ENCODE results near the gene ZNF205.
A peak's percentile ranks its signal among the peaks of the same experiment; 100 is the strongest.

The ZNF205 gene

DNA sequence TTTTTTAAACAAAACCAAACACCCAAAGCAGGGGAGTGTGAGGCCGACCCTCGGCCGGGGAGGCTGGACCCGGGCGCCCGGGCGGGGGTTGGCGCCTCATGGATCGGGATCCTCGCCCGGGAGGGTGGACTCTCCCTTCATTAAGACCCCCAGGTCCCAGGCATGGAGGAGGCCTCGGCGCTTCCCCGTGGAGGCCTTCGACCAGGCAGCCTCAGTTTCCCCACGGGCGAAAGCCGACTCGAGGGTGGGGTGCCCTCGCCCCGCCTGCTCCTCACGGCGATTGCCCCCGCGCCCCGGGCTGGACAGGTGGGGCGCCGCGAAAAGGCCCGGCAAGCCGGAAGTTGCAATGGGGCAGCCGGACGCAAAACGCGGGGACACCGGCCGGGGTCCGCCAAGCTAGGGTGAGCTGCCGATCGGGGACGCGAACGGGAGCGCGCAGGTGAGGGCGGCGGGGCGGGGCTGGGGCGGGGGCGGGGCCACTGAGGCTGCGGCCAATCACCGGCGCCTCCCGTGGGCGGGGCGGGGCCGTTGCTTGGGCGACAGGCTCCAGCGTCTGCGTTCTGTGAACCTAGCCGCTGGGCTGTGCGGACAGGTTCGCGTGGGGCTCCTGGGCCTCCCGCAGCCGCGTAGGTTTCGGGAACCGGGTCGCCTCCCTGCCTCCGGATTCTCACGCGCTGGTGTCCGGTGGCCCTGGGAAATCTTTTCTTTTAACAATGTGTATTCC lies 6.0 kb upstream of the ZNF205 start:
- DNase-seq (ENCODE audit: low read depth, low spot score), result no peak
- Histone ChIP-seq H3K27ac (ENCODE audit: low read length) (no peak overlapping the region), H3K36me3 (ENCODE audit: control insufficient read depth, insufficient read depth, low read length) (no peaks in the 10 kb centered on the region), H3K4me1 (ENCODE audit: control insufficient read depth, insufficient read depth, low read length) (peaks cover 2% of the 10 kb centered on the region), H3K9me3 (ENCODE audit: control insufficient read depth, insufficient read depth, low read length) (no peaks in the 10 kb centered on the region), H3K27me3 (ENCODE audit: control insufficient read depth, insufficient read depth, low read length) (no peaks in the 10 kb centered on the region), H3K4me3 (ENCODE audit: low read length) (peak overlapping the region; percentile 69; the same call in 1 of the 2 replicates)
- WGBS (ENCODE audit: insufficient coverage, insufficient read length), result no CpG with 5 or more reads among the region's 74 CpGs

DNA sequence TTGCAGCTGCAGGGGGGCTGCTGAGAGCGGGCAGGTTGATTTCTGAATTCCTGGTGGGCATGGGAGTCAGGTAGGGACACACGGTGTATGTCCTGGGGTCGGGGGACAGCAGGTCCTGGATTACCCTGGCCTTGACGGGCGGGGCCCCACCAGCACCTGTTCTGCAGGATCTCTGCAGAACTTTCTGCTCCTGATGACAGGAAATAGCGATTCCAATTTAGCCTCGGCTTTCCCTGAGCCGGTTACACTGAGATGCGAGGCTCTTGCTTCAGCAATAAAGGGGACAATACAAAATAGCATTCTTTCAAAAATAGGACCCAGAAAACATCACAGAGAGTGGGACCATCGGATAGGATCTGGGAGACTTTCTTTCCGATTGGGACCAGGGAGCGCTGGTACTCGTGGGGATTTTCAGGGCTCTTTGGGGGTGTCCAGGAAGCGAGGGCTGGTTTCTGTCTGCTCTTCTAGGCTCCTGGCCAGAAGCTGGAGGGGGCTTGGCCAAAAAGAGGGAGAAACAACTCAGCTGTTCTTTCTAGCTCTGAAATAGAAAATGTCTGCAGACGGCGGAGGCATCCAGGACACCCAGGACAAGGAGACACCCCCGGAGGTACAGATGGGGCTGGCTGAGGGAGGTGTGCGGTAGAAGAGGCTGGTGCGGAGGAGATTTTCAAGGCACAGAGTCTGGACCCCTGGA lies 642 bp downstream of the ZNF205 start:
- H3K27ac ChIP-seq (ENCODE audit: low read length), result no peak overlapping the region
- no peaks in the 10 kb centered on the region for H3K9me3 ChIP-seq (ENCODE audit: control insufficient read depth, insufficient read depth, low read length)
- no CpG with 5 or more reads among the region's 19 CpGs for WGBS (ENCODE audit: insufficient coverage, insufficient read length)
- peak overlapping the region; percentile 89 for H3K4me3 ChIP-seq (ENCODE audit: low read length)
- no peak for DNase-seq (ENCODE audit: low read depth, low spot score)
- peaks cover 8% of the 10 kb centered on the region for H3K36me3 ChIP-seq (ENCODE audit: control insufficient read depth, insufficient read depth, low read length)
- no peaks in the 10 kb centered on the region for H3K27me3 ChIP-seq (ENCODE audit: control insufficient read depth, insufficient read depth, low read length)
- H3K4me1 ChIP-seq (ENCODE audit: control insufficient read depth, insufficient read depth, low read length), result no peaks in the 10 kb centered on the region

DNA sequence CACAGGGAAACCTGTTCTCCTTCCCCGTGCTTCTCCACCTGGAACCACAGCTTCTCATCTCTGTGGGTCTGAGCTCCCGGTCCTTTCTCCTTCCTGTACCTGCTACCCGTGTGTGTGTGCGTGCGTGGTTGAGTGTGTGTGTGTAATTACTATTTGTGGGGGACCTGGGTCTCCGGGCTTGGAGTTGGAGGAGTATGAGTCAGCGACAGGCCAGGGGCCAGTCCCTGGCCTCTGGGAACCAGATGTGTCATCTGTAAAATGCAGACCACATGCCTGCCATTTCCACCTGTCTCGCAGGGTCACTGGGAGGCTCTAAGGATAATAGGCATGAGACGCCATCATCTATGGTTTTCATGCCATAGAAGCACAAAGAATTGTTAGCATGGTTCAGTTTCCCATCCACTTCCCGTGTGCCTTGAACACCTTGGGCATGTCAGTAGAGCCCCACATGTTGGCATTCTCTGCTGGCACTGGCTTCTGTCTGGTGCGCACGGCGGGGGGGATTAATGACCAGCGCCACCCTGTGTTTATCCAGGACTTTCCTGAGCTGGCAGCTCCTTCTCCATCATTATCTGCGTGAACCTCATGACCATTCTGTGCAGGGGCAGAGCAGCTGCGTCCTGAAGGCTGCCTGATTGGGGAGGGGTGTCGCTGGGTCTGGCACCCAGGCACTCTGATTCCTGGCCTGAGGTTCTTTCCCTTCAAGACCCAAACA lies 1.5 kb downstream of the ZNF205 start:
- H3K27ac ChIP-seq (ENCODE audit: low read length), result no peak overlapping the region
- H3K36me3 ChIP-seq (ENCODE audit: control insufficient read depth, insufficient read depth, low read length), result peaks cover 13% of the 10 kb centered on the region

DNA sequence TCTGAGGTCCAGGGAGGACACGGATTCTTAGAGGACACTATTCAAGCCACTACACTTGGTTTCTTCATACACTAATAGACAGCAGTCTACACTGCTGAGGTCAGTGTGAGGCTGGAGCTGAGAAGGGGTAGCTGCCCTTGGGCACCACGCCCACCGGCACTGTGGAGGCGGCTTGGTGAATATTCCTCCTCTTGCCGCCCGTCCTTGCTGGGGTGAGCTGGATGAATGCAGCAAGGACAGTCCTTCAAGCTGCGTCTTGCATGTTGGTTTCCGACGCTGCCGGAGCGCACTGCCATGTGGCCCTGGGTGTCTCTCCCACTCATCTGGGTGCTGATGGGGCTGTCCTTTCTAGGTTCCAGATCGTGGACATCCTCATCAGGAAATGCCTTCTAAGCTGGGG lies 2.6 kb downstream of the ZNF205 start:
- H3K27ac ChIP-seq (ENCODE audit: low read length), result no peak overlapping the region
- H3K4me3 ChIP-seq (ENCODE audit: low read length), result no peak overlapping the region
- H3K9me3 ChIP-seq (ENCODE audit: control insufficient read depth, insufficient read depth, low read length), result no peaks in the 10 kb centered on the region
- WGBS (ENCODE audit: insufficient coverage, insufficient read length), result no CpG with 5 or more reads among the region's 12 CpGs
- no peaks in the 10 kb centered on the region for H3K27me3 ChIP-seq (ENCODE audit: control insufficient read depth, insufficient read depth, low read length)
- peaks cover 1% of the 10 kb centered on the region; the same call in 1 of the 2 replicates for H3K4me1 ChIP-seq (ENCODE audit: control insufficient read depth, insufficient read depth, low read length)
- H3K36me3 ChIP-seq (ENCODE audit: control insufficient read depth, insufficient read depth, low read length), result peaks cover 22% of the 10 kb centered on the region
- no peak for DNase-seq (ENCODE audit: low read depth, low spot score)

More for the DNA sequence above, 1.5 kb downstream of the ZNF205 start:
- WGBS (ENCODE audit: insufficient coverage, insufficient read length), result no CpG with 5 or more reads among the region's 17 CpGs
- no peaks in the 10 kb centered on the region for H3K27me3 ChIP-seq (ENCODE audit: control insufficient read depth, insufficient read depth, low read length)
- H3K9me3 ChIP-seq (ENCODE audit: control insufficient read depth, insufficient read depth, low read length), result no peaks in the 10 kb centered on the region
- H3K4me3 ChIP-seq (ENCODE audit: low read length), result no peak overlapping the region
- DNase-seq (ENCODE audit: low read depth, low spot score), result no peak
- H3K4me1 ChIP-seq (ENCODE audit: control insufficient read depth, insufficient read depth, low read length), result no peaks in the 10 kb centered on the region

DNA sequence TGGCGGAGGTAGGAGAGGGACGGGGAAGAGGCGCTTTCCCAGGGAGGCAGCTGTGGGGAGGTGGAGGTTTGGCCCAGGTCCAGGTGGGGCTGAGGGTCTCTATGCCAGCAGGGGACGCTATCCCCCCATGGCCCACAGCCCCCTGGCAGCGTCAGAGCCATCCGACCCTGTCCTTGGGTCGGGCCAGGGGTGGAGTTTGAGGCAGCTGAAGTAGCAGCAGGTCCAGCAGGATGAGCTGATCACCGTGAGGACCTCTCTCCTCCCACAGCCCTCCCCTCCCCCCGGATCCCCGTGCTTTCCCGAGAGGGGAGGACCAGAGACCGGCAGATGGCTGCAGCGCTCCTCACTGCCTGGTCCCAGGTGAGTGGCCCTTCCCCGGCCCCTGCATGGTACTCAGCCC lies 3.2 kb downstream of the ZNF205 start:
- WGBS (ENCODE audit: insufficient coverage, insufficient read length), result no CpG with 5 or more reads among the region's 14 CpGs
- no peaks in the 10 kb centered on the region for H3K27me3 ChIP-seq (ENCODE audit: control insufficient read depth, insufficient read depth, low read length)
- peaks cover 1% of the 10 kb centered on the region; the same call in 1 of the 2 replicates for H3K4me1 ChIP-seq (ENCODE audit: control insufficient read depth, insufficient read depth, low read length)
- DNase-seq (ENCODE audit: low read depth, low spot score), result no peak
- H3K36me3 ChIP-seq (ENCODE audit: control insufficient read depth, insufficient read depth, low read length), result peaks cover 24% of the 10 kb centered on the region
- H3K27ac ChIP-seq (ENCODE audit: low read length), result no peak overlapping the region
- H3K9me3 ChIP-seq (ENCODE audit: control insufficient read depth, insufficient read depth, low read length), result no peaks in the 10 kb centered on the region
- no peak overlapping the region for H3K4me3 ChIP-seq (ENCODE audit: low read length)

DNA sequence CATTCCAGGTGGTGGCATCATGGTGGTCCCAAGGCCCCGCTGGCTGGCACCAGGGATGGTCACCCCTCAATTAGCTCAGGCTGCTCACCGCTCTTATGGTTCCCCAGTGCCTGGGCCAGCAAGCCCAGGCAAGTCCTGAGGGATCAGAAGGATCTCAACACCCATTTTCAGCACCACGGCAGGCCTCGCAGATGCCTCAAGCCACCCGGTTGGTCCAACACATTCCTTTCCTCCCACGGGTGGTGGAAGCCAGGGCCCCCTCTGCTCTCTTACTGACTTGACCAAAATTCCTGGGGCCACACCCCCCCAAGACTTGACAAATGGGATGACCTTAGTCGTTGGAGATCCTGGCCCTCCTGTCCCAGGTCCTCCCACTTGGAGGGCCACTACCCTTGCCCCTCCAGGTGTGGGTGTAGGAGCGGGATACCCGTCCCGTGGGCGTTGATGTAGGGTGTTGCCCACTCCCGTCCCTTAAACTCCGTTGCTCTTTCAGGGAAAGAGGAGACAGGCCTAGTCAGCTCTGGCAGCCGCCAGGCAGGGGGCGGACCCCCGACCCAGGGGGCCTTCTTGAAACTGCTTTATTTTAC lies 5.9 kb downstream of the ZNF205 start:
- H3K27ac ChIP-seq (ENCODE audit: low read length), result no peak overlapping the region
- H3K4me3 ChIP-seq (ENCODE audit: low read length), result no peak overlapping the region
- no peak for DNase-seq (ENCODE audit: low read depth, low spot score)
- peaks cover 1% of the 10 kb centered on the region; the same call in 1 of the 2 replicates for H3K4me1 ChIP-seq (ENCODE audit: control insufficient read depth, insufficient read depth, low read length)
- no peaks in the 10 kb centered on the region for H3K9me3 ChIP-seq (ENCODE audit: control insufficient read depth, insufficient read depth, low read length)
- H3K36me3 ChIP-seq (ENCODE audit: control insufficient read depth, insufficient read depth, low read length), result peaks cover 24% of the 10 kb centered on the region
- no peaks in the 10 kb centered on the region for H3K27me3 ChIP-seq (ENCODE audit: control insufficient read depth, insufficient read depth, low read length)
- no CpG with 5 or more reads among the region's 16 CpGs for WGBS (ENCODE audit: insufficient coverage, insufficient read length)

DNA sequence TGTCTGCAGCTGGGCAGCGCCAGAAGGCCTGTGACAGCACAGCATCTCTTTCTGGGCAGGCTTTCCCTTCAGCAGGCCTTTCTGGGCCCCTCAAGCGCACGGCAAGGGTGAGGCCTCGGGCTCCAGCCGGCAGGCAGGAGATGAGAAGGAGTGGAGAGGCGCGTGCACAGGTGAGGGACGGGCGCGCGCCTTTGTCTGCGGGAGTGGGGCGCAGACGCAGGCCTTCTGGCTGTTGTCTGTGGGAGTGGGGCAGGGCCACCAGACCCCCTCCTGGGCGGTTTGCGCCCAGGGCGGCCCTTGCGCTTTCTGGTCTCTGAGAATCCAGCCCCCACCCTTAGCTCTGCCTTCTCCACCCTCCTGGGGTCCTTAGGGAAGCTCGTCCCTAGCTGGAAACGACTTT lies 6.5 kb downstream of the ZNF205 start:
- Histone ChIP-seq H3K4me3 (ENCODE audit: low read length) (no peak overlapping the region), H3K36me3 (ENCODE audit: control insufficient read depth, insufficient read depth, low read length) (peaks cover 24% of the 10 kb centered on the region), H3K27ac (ENCODE audit: low read length) (no peak overlapping the region), H3K9me3 (ENCODE audit: control insufficient read depth, insufficient read depth, low read length) (no peaks in the 10 kb centered on the region), H3K4me1 (ENCODE audit: control insufficient read depth, insufficient read depth, low read length) (peaks cover 1% of the 10 kb centered on the region; the same call in 1 of the 2 replicates), H3K27me3 (ENCODE audit: control insufficient read depth, insufficient read depth, low read length) (no peaks in the 10 kb centered on the region)
- no peak for DNase-seq (ENCODE audit: low read depth, low spot score)
- whole genome bisulfite sequencing (ENCODE audit: insufficient coverage, insufficient read length), result no CpG with 5 or more reads among the region's 20 CpGs

DNA sequence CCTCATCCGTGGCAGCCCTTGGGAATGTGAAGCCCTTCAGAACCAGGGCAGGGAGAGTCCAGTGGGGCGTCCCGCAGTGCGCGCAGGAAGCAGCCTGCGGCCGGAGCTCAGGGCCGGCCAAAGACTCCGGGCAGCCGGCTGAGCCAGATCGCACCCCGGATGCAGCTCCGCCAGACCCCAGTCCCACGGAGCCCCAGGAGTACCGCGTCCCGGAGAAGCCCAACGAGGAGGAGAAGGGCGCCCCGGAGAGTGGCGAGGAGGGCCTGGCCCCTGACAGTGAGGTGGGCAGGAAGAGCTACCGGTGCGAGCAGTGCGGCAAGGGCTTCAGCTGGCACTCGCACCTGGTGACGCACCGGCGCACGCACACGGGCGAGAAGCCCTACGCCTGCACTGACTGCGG lies 6.9 kb downstream of the ZNF205 start:
- no peak for DNase-seq (ENCODE audit: low read depth, low spot score)
- WGBS (ENCODE audit: insufficient coverage, insufficient read length), result no CpG with 5 or more reads among the region's 33 CpGs
- H3K27ac ChIP-seq (ENCODE audit: low read length), result no peak overlapping the region
- peaks cover 24% of the 10 kb centered on the region for H3K36me3 ChIP-seq (ENCODE audit: control insufficient read depth, insufficient read depth, low read length)
- H3K4me1 ChIP-seq (ENCODE audit: control insufficient read depth, insufficient read depth, low read length), result peaks cover 1% of the 10 kb centered on the region; the same call in 1 of the 2 replicates
- no peaks in the 10 kb centered on the region for H3K9me3 ChIP-seq (ENCODE audit: control insufficient read depth, insufficient read depth, low read length)
- no peak overlapping the region for H3K4me3 ChIP-seq (ENCODE audit: low read length)
- H3K27me3 ChIP-seq (ENCODE audit: control insufficient read depth, insufficient read depth, low read length), result no peaks in the 10 kb centered on the region

DNA sequence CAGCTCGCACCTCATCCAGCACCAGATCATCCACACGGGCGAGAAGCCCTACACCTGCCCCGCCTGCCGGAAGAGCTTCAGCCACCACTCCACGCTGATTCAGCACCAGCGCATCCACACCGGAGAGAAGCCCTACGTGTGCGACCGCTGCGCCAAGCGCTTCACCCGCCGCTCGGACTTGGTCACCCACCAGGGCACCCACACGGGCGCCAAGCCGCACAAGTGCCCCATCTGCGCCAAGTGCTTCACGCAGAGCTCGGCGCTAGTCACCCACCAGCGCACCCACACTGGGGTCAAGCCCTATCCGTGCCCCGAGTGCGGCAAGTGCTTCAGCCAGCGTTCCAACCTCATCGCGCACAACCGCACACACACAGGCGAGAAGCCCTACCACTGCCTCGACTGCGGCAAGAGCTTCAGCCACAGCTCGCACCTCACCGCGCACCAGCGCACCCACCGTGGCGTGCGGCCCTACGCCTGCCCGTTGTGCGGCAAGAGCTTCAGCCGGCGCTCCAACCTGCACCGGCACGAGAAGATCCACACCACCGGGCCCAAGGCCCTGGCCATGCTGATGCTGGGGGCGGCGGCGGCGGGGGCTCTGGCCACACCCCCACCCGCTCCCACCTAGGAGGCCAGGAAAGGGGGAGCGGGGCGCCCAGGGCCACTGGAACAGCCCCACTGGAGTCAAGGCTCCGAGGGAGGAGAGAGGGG lies 7.5 kb downstream of the ZNF205 start:
- Histone ChIP-seq H3K27me3 (ENCODE audit: control insufficient read depth, insufficient read depth, low read length) (no peaks in the 10 kb centered on the region), H3K36me3 (ENCODE audit: control insufficient read depth, insufficient read depth, low read length) (peaks cover 24% of the 10 kb centered on the region), H3K4me1 (ENCODE audit: control insufficient read depth, insufficient read depth, low read length) (peaks cover 1% of the 10 kb centered on the region; the same call in 1 of the 2 replicates), H3K4me3 (ENCODE audit: low read length) (no peak overlapping the region), H3K27ac (ENCODE audit: low read length) (no peak overlapping the region), H3K9me3 (ENCODE audit: control insufficient read depth, insufficient read depth, low read length) (no peaks in the 10 kb centered on the region)
- no peak for DNase-seq (ENCODE audit: low read depth, low spot score)
- no CpG with 5 or more reads among the region's 57 CpGs for WGBS (ENCODE audit: insufficient coverage, insufficient read length)

DNA sequence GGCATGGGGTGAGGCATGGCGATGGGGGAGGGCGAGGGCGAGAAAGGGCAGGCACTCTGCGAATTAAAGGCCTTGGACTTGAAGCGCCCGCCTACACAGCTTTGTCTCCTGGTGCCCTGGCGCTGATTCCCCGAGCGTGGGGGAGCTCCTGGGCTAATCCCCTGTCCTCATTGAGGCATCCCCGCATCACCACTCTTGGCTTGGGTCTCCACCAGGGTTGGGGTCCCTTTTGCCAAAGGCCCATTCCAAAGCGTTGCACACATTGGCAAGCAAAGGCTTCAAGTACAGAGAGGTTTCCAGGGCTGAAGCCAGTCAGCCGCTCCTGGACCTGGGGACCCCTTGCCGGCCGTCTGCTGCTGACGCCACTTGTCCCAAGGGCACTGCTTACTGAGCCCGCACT lies 8.0 kb downstream of the ZNF205 start:
- Histone ChIP-seq H3K27me3 (ENCODE audit: control insufficient read depth, insufficient read depth, low read length) (no peaks in the 10 kb centered on the region), H3K36me3 (ENCODE audit: control insufficient read depth, insufficient read depth, low read length) (peaks cover 24% of the 10 kb centered on the region), H3K27ac (ENCODE audit: low read length) (no peak overlapping the region), H3K4me1 (ENCODE audit: control insufficient read depth, insufficient read depth, low read length) (peaks cover 1% of the 10 kb centered on the region; the same call in 1 of the 2 replicates), H3K4me3 (ENCODE audit: low read length) (no peak overlapping the region), H3K9me3 (ENCODE audit: control insufficient read depth, insufficient read depth, low read length) (no peaks in the 10 kb centered on the region)
- WGBS (ENCODE audit: insufficient coverage, insufficient read length), result no CpG with 5 or more reads among the region's 16 CpGs
- no peak for DNase-seq (ENCODE audit: low read depth, low spot score)

Measured in iPS DF 6.9 (cell line).